Activated CD4-positive, CD25-positive, alpha-beta regulatory T cell treated with anti-CD3 and anti-CD28 coated beads, Interleukin-2, amount 50 U/mL, for 72 hours (primary cell): ENCODE measurements around the gene JPH2.
"Not testable (repeated sequence)": the region's sequence is repeated elsewhere in the genome, so short reads cannot be mapped to it uniquely, and the experiment has no call there.

Experiments
- DNase-seq: peaks from one replicate; pipeline ENCODE4 v3.0.0; 2021

The JPH2 gene

GRCh38 chr20:44187054-44187771, at the start of gene JPH2:
Gene JPH2, minus strand, starts transcription at chr20:44187188. Its CDS starts 483 bp downstream, at chr20:44186705.
- no peak for DNase-seq

- no peak for DNase-seq
Measured at GRCh38 chr20:44235702-44236101, 48.7 kb upstream of the JPH2 start.

- DNase-seq = no peak
Measured at GRCh38 chr20:44234566-44235317, 47.8 kb upstream of the JPH2 start.

- no peak for DNase-seq
Measured at GRCh38 chr20:44233436-44234016, 46.5 kb upstream of the JPH2 start.

- not testable (repeated sequence) for DNase-seq
Measured at GRCh38 chr20:44232469-44232856, 45.5 kb upstream of the JPH2 start.

- DNase-seq = no peak
Measured at GRCh38 chr20:44231713-44232468, 44.9 kb upstream of the JPH2 start.

- no peak for DNase-seq
Measured at GRCh38 chr20:44231193-44231592, 44.2 kb upstream of the JPH2 start.

- DNase-seq = no peak
Measured at GRCh38 chr20:44228465-44229258, 41.7 kb upstream of the JPH2 start.

GRCh38 chr20:44224637-44225036, 37.6 kb upstream of the JPH2 start:
- DNase-seq = no peak

- no peak for DNase-seq
Measured at GRCh38 chr20:44223721-44224120, 36.7 kb upstream of the JPH2 start.

GRCh38 chr20:44222633-44223368, 35.8 kb upstream of the JPH2 start:
- DNase-seq = no peak

GRCh38 chr20:44222027-44222426, 35.0 kb upstream of the JPH2 start:
- DNase-seq = no peak

GRCh38 chr20:44221368-44221954, 34.5 kb upstream of the JPH2 start:
- DNase-seq = no peak

GRCh38 chr20:44219791-44220190, 32.8 kb upstream of the JPH2 start:
- DNase-seq = no peak

- DNase-seq = no peak
Measured at GRCh38 chr20:44219170-44219730, 32.3 kb upstream of the JPH2 start.

GRCh38 chr20:44218446-44218845, 31.5 kb upstream of the JPH2 start:
- DNase-seq = no peak

- peak; percentile 54 for DNase-seq
Measured at GRCh38 chr20:44217342-44218092, 30.5 kb upstream of the JPH2 start.

- DNase-seq = peak; percentile 48
Measured at GRCh38 chr20:44215125-44215524, 28.1 kb upstream of the JPH2 start.

- DNase-seq = no peak
Measured at GRCh38 chr20:44212792-44213191, 25.8 kb upstream of the JPH2 start.
